OCI-LY3 (cell line): Measurements from ENCODE around the gene CCDC191.
A peak's percentile ranks its signal among the peaks of the same experiment; 100 is the strongest.

Experiments used
- H2AFZ ChIP-seq: fragments of 200-600, 300-600 bp; shearing (Covaris generic); 2 replicates; pipeline ENCODE4 v1.6.0; 2014; ENCODE audit warnings: antibody characterized with exemption, low read depth, low read length
- H3K27ac ChIP-seq: fragments of 200-600, 300-600 bp; sonication (generic); 2 replicates; pipeline ENCODE4 v1.5.1; 2014; ENCODE audit warnings: mild to moderate bottlenecking, low read length, moderate library complexity, mixed read lengths
- H3K27me3 ChIP-seq: fragments of 200-600, 300-600 bp; sonication (generic); 2 replicates; pipeline ENCODE4 v1.6.1; 2014; ENCODE audit warnings: low read depth, low read length, mixed read lengths
- H3K36me3 ChIP-seq: fragments of 200-600, 300-600 bp; sonication (generic); replicated peaks from 2 replicates; pipeline ENCODE3; 2014; ENCODE audit warnings: low read depth, low read length, mixed read lengths
- H3K4me1 ChIP-seq: fragments of 300-600, 200-600 bp; sonication (generic); 2 replicates; pipeline ENCODE4 v1.6.1; 2014; ENCODE audit warnings: low read length, mixed read lengths
- H3K4me2 ChIP-seq: fragments of 200-600, 300-600 bp; sonication (generic); 2 replicates; pipeline ENCODE4 v1.6.1; 2014; ENCODE audit warnings: low read length, mixed read lengths
- H3K4me3 ChIP-seq: fragments of 300-600, 200-600 bp; sonication (generic); 2 replicates; pipeline ENCODE4 v1.5.1; 2014; ENCODE audit warnings: antibody characterized with exemption, mild to moderate bottlenecking, low read length, moderate library complexity
- H3K79me2 ChIP-seq: fragments of 300-600, 200-600 bp; shearing (Covaris generic); 2 replicates; pipeline ENCODE4 v1.6.1; 2014; ENCODE audit warnings: mild to moderate bottlenecking, low read length, mixed read lengths
- H3K9ac ChIP-seq: fragments of 300-600, 200-600 bp; shearing (Covaris generic); 2 replicates; pipeline ENCODE4 v1.6.0; 2014; ENCODE audit warnings: mild to moderate bottlenecking, low read length, moderate library complexity
- H3K9me3 ChIP-seq: fragments of 200-600, 300-600 bp; shearing (Covaris generic); 2 replicates; pipeline ENCODE4 v1.6.1; 2014; ENCODE audit warnings: low read length, mixed read lengths; ENCODE audit not compliant: insufficient read depth
- H4K20me1 ChIP-seq: fragments of 200-600, 300-600 bp; sonication (generic); 2 replicates; pipeline ENCODE4 v1.6.1; 2016; ENCODE audit warnings: low read length, mixed read lengths; ENCODE audit not compliant: insufficient read depth
- EZH2phosphoT487 ChIP-seq: fragments of 200-600 bp; shearing (Covaris generic); IDR thresholded peaks from 2 replicates; pipeline ENCODE4 v1.6.1; 2018; ENCODE audit warnings: antibody characterized with exemption, mixed run types, low read depth
- TF ChIP-seq, protein P1 (sequence below): fragments of 200-600, 300-600 bp; sonication (generic); IDR thresholded peaks from 2 replicates; pipeline ENCODE4 v1.5.1; 2014; ENCODE audit warnings: antibody characterized with exemption, low read length, low read depth

Gene CCDC191, protein sequence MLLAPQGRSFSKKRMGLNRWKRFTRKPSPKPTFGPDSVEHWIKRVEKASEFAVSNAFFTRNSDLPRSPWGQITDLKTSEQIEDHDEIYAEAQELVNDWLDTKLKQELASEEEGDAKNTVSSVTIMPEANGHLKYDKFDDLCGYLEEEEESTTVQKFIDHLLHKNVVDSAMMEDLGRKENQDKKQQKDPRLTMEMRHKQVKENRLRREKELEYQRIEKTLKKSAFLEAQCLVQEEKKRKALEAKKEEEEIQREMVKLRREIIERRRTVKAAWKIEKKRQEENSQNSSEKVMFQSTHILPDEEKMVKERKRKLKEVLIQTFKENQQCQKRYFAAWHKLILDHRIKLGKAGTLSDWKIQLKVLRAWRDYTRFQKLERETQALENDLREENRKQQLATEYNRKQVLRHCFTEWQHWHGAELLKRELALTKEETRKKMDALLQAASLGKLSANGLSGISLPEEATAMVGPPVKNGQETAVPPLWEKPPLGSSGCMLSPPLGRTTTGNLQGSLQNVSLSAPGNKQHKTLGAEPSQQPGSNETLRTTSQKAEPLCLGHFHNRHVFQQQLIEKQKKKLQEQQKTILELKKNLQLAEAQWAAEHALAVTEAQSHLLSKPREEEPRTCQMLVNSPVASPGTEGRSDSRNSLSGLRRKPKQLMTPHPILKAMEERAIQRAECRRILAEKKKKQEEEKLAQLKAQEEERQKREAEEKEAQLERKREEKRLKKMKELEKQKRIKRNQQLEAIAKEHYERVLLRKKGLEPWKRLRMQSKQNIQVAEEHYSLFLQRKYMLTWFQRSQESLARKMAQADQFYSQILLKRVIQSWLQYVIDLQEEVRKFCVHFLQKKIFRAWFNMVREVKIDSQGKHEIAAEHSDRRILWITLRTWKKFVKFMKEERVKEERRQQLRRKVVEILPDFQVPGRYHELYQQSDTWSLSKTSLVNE

DNA sequence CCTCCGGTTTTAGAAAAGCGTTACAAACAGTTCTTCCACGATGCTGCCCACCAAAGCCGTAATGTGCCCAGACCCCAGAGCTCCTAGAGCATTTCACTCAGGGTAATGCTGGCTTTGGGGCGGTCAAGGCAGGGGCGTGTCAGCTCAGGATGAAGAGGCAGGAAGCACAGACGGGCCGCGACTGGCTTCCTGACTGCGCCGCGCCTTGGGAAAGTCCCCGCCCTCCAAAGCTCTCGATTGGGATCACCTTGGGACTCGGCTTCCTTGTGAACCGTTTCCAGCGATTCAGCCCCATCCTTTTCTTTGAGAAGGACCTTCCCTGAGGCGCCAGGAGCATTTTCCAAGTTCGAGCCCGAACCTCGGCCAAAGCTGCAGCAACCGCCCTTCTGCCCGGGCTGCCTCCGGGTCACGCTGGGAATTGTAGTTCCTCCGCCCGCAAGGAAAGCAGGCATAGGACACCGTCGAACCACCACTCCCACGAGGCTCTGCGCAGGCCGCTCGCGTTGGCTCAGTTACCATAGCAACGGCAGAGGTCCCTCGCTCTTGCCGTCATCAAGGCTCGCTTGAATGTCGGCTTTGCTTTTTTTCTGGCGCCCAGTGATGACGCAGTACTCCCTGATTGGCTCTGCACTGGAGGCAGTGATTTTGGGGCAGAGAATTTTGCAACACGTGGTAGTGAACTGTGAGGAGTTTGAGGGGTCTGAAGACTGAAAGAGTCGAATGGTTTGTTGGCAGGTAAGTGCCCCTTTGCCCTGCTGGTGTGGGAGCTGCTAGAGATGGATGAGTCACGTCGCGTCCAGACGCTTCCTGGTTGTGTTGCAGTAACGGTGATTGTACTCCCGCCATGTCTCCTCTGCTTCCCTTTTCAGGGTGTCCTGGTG, at the start of gene CCDC191, which contains the start of gene QTRT2:
CCDC191 (minus strand) TSS at position 397 of the 881 bp plus-strand sequence; CDS start at position 337, 60 bp downstream.
QTRT2 (plus strand) TSS at position 608 of the 881 bp plus-strand sequence. CDS start 8,521 bp downstream, outside the sequence.
- Histone ChIP-seq H3K27ac (peak within 1 kb of the TSS; percentile 59), H2AFZ (peak within 1 kb of the TSS; percentile 81), H3K4me3 (peak within 1 kb of the TSS; percentile 84), H3K4me2 (peak within 1 kb of the TSS; percentile 81), H3K36me3 (peaks cover 23% of the 10 kb centered on the region), H3K4me1 (peaks cover 42% of the 10 kb centered on the region), H3K9ac (peak within 1 kb of the TSS; percentile 78), H3K79me2 (peaks cover 48% of the 10 kb centered on the region), H3K9me3 (no peaks in the 10 kb centered on the region), H3K27me3 (no peaks in the 10 kb centered on the region), H4K20me1 (peaks cover 15% of the 10 kb centered on the region)
- TF ChIP-seq EZH2phosphoT487, result no peak

DNA sequence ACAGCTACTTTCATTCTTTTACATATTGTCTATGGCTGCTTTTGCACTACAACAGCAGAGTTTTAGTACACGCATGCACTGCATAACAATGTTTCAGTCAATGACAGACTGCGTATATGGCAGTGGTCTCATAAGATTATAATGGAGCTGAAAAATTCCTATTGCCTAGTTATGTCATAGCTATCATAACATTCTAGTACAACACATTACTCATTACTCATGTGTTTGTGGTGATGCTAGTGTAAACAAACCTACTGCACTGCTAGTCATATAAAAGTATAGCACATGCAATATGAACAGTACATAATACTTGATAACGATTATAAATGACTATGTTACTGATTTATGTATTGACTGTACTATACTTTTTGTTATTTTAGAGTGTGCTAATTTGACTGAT, 48.1 kb upstream of the CCDC191 start:
- Histone ChIP-seq H3K79me2 (no peaks in the 10 kb centered on the region), H3K4me2 (no peak overlapping the region), H3K4me3 (no peak overlapping the region), H3K27me3 (no peaks in the 10 kb centered on the region), H3K9ac (no peak overlapping the region), H4K20me1 (no peaks in the 10 kb centered on the region), H3K4me1 (peaks cover 8% of the 10 kb centered on the region; the same call in 1 of the 2 replicates), H3K36me3 (no peaks in the 10 kb centered on the region), H3K27ac (no peak overlapping the region), H2AFZ (no peak overlapping the region), H3K9me3 (no peaks in the 10 kb centered on the region)
- no peak for TF ChIP-seq EZH2phosphoT487
- TF ChIP-seq, protein P1, sequence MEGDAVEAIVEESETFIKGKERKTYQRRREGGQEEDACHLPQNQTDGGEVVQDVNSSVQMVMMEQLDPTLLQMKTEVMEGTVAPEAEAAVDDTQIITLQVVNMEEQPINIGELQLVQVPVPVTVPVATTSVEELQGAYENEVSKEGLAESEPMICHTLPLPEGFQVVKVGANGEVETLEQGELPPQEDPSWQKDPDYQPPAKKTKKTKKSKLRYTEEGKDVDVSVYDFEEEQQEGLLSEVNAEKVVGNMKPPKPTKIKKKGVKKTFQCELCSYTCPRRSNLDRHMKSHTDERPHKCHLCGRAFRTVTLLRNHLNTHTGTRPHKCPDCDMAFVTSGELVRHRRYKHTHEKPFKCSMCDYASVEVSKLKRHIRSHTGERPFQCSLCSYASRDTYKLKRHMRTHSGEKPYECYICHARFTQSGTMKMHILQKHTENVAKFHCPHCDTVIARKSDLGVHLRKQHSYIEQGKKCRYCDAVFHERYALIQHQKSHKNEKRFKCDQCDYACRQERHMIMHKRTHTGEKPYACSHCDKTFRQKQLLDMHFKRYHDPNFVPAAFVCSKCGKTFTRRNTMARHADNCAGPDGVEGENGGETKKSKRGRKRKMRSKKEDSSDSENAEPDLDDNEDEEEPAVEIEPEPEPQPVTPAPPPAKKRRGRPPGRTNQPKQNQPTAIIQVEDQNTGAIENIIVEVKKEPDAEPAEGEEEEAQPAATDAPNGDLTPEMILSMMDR, result no peak

DNA sequence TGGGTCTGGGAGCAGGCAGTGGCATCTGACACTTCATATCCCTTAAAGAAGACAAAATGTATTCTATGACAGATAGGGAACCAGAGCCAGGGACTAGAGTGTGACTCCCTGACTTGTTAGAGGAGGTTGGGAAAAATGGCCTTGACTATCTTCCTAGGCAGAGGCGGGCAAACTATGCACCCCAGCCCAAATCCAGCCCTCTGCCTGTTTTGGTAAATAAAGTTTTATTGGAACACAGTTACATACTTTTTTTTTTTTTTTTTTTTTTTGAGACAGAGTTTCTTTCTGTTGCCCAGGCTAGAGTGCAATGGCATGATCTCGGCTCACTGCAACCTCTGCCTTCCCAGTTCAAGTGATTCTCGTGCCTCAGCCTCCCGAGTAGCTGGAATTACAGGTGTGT, 47.5 kb upstream of the CCDC191 start:
- H3K4me2 ChIP-seq, result no peak overlapping the region

DNA sequence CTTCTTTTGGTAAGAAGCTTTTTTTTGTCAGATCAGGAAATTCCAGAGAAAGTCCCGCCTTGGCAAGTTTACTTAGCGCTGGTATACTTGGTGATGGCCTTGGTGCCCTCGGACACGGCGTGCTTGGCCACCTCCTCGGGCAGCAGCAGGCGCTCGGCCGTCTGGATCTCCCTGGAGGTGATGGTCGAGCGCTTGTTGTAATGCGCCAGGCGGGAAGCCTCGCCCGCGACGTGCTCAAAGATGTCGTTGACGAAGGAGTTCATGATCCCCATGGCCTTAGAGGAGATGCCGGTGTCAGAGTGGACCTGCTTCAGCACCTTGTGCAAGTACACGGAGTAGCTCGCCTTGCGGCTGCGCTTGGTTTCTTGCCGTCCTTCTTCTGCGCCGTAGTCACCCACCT, 46.9 kb upstream of the CCDC191 start:
- Histone ChIP-seq H3K27me3 (no peaks in the 10 kb centered on the region), H3K9me3 (no peaks in the 10 kb centered on the region), H3K4me3 (no peak overlapping the region), H3K79me2 (no peaks in the 10 kb centered on the region), H3K36me3 (no peaks in the 10 kb centered on the region), H3K4me2 (no peak overlapping the region), H3K27ac (no peak overlapping the region), H3K9ac (no peak overlapping the region), H4K20me1 (no peaks in the 10 kb centered on the region), H3K4me1 (peaks cover 8% of the 10 kb centered on the region; the same call in 1 of the 2 replicates), H2AFZ (no peak overlapping the region)
- TF ChIP-seq, protein P1, result no peak

More for the DNA sequence above, 47.5 kb upstream of the CCDC191 start:
- Histone ChIP-seq H4K20me1 (no peaks in the 10 kb centered on the region), H3K4me1 (peaks cover 8% of the 10 kb centered on the region; the same call in 1 of the 2 replicates), H3K4me3 (no peak overlapping the region), H3K9me3 (no peaks in the 10 kb centered on the region), H3K27ac (no peak overlapping the region), H2AFZ (no peak overlapping the region), H3K79me2 (no peaks in the 10 kb centered on the region), H3K36me3 (no peaks in the 10 kb centered on the region), H3K27me3 (no peaks in the 10 kb centered on the region), H3K9ac (no peak overlapping the region)
- TF ChIP-seq EZH2phosphoT487, result no peak
